Measurements from ENCODE around the gene SGSM2.

SGSM2 gene

GRCh38 chr17:2387086-2388019, 50.1 kb downstream of the SGSM2 start:
- no peak for DNase-seq

GRCh38 chr17:2388020-2388682, 50.9 kb downstream of the SGSM2 start:
- no peak for DNase-seq

GRCh38 chr17:2388683-2389055, 51.4 kb downstream of the SGSM2 start:
- no peak for DNase-seq

GRCh38 chr17:2390199-2390836, 53.0 kb downstream of the SGSM2 start:
- no peak for DNase-seq

GRCh38 chr17:2391597-2392251, 54.4 kb downstream of the SGSM2 start:
- no peak for DNase-seq

- DNase-seq, result peak; percentile 91 to 94
Measured at GRCh38 chr17:2392252-2393173, 55.2 kb downstream of the SGSM2 start.

GRCh38 chr17:2393174-2393953, 56.1 kb downstream of the SGSM2 start:
- peak; percentile 85 to 91 for DNase-seq

GRCh38 chr17:2393954-2394749, 56.9 kb downstream of the SGSM2 start:
- no peak for DNase-seq

GRCh38 chr17:2394775-2395201, 57.5 kb downstream of the SGSM2 start:
- DNase-seq, result no peak

- peak; percentile 15 to 24 for DNase-seq
Measured at GRCh38 chr17:2395258-2396181, 58.2 kb downstream of the SGSM2 start.

GRCh38 chr17:2396192-2396567, 58.9 kb downstream of the SGSM2 start:
- peak; percentile 52 to 66 for DNase-seq

GRCh38 chr17:2396568-2397246, 59.4 kb downstream of the SGSM2 start:
- DNase-seq, result peak; percentile 92 to 95

GRCh38 chr17:2397247-2398171, 60.2 kb downstream of the SGSM2 start:
- DNase-seq, result no peak

GRCh38 chr17:2398182-2398581, 60.9 kb downstream of the SGSM2 start:
- DNase-seq, result no peak

GRCh38 chr17:2398655-2399571, 61.6 kb downstream of the SGSM2 start:
- peak; percentile 77 to 85 for DNase-seq
